Peyer's patch (tissue), 4 donors: ENCODE data around the gene C12orf50.
"Not testable (repeated sequence)": the region's sequence is repeated elsewhere in the genome, so short reads cannot be mapped to it uniquely, and the experiment has no call there.

Source experiments
- POLR2A ChIP-seq, 2 donors: fragments of 450-650 bp; IDR thresholded peaks; one replicate each; pipeline ENCODE4 v1.5.1; 2017; ENCODE audit warnings: antibody characterized with exemption in 2 of 2, mild to moderate bottlenecking in 2 of 2, moderate library complexity in 2 of 2
- TF ChIP-seq, protein P1 (sequence below), 6 experiments: fragments of 450-650 bp in 4 of 6; fragments of 200-600 bp in 2 of 6; sonication (generic) in 1 of 6; IDR thresholded peaks; one replicate each; pipeline ENCODE4 v1.5.1; 2017 to 2019; ENCODE audit warnings: antibody characterized with exemption in 6 of 6, mild to moderate bottlenecking in 3 of 6, moderate library complexity in 1 of 6

DNA sequence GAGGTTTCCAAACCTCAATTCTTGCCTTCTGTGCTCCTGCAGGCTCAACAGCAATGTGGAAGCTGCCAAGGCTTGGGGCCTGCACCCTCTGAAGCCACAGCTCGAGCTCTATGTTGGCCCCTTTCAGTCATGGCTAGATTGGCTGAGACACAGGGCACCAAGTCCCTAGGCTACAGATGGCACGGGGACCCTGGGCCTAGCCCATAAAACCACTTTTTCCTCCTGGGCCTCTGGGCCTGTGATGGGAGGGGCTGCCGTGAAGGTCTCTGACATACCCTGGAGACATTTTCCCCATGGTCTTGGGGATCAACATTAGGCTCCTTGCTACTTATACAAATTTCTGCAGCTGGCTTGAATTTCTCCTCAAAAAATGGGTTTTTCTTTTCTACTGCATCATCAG lies 2.0 kb upstream of the C12orf50 start:
- TF ChIP-seq, protein P1, sequence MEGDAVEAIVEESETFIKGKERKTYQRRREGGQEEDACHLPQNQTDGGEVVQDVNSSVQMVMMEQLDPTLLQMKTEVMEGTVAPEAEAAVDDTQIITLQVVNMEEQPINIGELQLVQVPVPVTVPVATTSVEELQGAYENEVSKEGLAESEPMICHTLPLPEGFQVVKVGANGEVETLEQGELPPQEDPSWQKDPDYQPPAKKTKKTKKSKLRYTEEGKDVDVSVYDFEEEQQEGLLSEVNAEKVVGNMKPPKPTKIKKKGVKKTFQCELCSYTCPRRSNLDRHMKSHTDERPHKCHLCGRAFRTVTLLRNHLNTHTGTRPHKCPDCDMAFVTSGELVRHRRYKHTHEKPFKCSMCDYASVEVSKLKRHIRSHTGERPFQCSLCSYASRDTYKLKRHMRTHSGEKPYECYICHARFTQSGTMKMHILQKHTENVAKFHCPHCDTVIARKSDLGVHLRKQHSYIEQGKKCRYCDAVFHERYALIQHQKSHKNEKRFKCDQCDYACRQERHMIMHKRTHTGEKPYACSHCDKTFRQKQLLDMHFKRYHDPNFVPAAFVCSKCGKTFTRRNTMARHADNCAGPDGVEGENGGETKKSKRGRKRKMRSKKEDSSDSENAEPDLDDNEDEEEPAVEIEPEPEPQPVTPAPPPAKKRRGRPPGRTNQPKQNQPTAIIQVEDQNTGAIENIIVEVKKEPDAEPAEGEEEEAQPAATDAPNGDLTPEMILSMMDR (IDR thresholded peaks at IDR 0.05), result not testable (repeated sequence)
- TF ChIP-seq POLR2A (IDR thresholded peaks at IDR 0.05), result not testable (repeated sequence)
